Ecto neural progenitor cell (in vitro differentiated cells): ENCODE data around the gene CAMTA1.

Source experiments
- DNase-seq: peaks from one replicate; pipeline ENCODE4 v3.0.0-alpha.2; 2018; ENCODE audit warnings: low spot score

The CAMTA1 gene

GRCh38 chr1:7339953-7340352 is 554.7 kb downstream of the CAMTA1 start:
- no peak for DNase-seq

GRCh38 chr1:7341145-7341905 is 556.1 kb downstream of the CAMTA1 start:
- no peak for DNase-seq

- no peak for DNase-seq
Measured at GRCh38 chr1:7343882-7344281, 558.6 kb downstream of the CAMTA1 start.

DNA sequence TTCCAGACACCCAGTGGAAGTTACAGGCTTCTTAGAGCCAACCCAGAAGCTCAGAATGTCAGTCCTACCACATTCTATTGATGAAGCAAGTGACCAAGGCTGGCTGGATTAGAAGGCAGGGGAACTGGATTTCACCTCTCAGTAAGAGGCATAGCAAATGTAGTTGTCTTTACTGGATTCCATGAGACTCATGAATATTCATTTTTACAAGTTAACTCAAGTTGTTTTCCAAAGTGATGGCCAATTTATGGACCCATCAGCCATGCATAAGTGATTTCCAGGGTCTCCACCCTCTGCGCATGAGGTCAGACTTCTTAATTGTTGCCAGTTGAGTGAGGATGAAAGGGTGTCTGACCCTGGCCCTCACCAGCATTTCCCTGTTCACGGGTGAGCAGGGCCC is 559.0 kb downstream of the CAMTA1 start:
- DNase-seq: no peak

DNA sequence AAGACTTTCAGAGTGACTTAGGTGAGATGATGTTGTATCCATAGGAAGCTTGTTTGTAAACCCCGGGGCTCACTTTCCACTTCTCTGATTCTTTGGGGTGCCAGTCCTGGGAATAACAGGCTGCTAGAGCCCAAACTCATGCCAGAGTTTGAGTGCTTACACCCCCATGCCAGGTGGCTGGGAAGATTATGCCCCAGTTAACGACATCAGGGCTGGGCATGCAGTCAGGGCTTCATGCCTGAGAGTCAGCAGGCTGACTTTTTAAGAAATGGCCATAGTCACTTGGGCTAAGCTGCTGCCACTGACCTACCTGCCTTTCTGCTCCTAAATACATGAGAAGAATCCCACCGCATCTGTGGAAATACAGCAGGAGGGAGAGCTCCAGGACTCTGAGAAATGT is 560.3 kb downstream of the CAMTA1 start:
- DNase-seq: no peak

GRCh38 chr1:7346070-7346596 is 560.9 kb downstream of the CAMTA1 start:
- DNase-seq: no peak

- no peak for DNase-seq
Measured at GRCh38 chr1:7346600-7347570, 561.6 kb downstream of the CAMTA1 start.

GRCh38 chr1:7348073-7348472 is 562.8 kb downstream of the CAMTA1 start:
- DNase-seq: no peak

- no peak for DNase-seq
Measured at GRCh38 chr1:7348580-7348979, 563.3 kb downstream of the CAMTA1 start.

GRCh38 chr1:7350804-7351203 is 565.5 kb downstream of the CAMTA1 start:
- DNase-seq: no peak

DNA sequence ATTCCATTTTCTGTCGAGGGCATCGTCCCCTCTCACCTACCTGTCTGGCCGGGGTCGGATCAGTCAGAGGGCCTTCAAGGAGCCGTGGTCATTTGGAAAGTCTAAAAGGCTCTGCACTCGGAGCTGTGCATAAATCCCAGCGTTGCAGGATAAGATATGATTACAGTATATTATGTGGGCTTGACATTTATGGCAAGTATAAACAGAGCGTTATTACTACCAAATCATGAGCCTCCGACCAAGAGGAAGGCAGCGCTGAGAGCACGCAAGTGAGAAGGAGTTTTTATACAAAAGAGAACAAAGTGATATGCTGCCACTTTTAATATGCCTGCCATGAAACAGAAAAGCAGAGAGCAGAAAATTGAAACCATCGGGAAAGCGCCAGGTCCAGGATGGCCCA is 566.4 kb downstream of the CAMTA1 start:
- DNase-seq: no peak

DNA sequence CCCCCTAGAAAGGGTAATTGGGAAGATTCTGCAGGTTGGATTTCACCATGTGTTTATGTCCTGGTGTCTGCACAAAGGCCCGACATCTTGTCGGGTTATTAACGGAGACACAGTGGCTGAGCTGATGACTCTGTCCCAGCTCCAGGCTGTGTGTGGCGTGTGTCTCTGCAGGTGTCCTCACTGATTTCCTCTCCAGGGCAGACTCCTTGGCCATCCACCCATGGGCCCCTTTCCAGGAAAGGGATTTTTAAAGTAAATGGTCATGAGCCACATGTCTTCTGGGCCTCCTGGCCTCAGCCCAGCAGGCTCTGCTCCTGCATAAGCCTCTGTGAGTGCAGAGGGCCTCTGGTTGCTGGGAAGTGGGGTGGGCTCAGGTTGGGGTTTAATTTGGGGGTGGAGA is 567.1 kb downstream of the CAMTA1 start:
- no peak for DNase-seq

DNA sequence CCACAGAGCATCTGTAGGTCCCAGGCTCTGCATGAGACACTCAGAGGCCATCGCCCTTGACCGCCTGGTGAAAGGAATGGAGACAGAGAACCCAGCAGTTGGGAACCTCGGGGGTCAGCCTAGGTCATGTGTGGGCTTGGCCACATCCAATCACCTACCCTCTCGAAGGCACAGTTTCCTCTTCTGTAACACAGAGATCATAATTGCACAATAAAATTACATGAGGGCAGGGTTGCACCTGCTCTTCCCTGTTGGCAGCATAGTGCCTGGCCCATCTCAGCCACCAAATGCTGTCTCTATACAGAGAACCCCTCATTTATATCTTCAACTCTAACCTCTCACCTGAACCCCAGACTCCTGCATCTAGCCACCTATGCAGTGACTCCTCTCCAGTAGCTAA is 567.7 kb downstream of the CAMTA1 start:
- no peak for DNase-seq

GRCh38 chr1:7355646-7356045 is 570.4 kb downstream of the CAMTA1 start:
- DNase-seq: no peak

GRCh38 chr1:7356079-7356478 is 570.8 kb downstream of the CAMTA1 start:
- no peak for DNase-seq

DNA sequence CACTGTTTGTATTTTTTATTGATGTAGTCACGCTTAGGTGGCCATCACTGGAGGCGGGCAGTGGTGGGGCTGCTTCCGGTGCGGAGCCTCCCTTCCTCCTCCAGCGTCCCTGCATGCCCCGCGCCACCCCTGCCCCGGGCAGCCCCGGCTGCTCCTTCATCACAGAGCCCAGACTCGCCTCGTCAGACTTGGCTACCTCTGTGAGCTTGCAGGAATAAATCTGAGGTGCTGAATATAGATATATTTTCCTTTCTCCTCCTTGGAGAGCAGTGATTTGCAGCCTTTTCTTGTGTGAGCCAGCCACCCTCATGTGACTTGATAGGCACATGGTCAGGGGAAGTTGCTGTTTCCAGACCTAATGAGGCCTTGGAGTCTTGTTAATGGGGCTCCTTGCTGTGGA is 573.2 kb downstream of the CAMTA1 start:
- no peak for DNase-seq

DNA sequence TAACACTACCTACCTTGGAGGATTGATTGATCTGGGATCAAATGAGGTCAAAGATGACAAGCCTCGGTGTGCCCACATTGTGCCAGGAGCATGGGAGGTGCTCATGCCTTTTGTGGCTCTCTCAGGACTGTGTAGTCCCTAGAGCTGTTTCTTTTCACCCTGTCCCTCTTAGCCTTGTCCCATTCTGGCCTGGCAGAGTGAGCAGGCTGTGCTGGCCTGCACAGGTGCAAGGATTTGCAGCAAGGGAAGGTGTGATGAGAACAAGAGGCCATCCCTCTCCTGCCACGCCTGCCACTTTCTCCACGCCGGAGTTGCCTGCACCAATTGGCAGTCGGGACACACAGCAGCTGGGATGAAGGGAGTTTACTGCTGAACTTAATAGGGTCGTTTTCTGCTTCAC is 575.3 kb downstream of the CAMTA1 start:
- no peak for DNase-seq

DNA sequence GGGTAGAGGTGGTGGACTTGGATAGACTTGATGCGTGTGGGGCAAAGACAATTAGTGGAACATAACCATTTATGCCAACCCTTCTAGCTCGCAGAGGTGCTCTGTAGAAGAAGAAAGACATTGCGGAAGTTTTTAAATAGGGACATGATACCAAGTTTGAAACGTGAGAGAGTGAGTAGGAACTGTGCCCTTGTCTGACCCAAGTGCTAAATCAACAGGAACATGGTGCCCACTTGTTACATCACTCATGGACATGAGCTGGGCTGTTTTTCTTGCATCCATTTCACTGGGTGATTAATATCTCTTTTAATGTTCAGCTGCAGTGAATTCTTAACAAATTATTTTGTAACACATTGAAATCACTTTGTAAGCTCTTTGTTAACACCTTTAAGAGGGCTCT is 577.7 kb downstream of the CAMTA1 start:
- no peak for DNase-seq

DNA sequence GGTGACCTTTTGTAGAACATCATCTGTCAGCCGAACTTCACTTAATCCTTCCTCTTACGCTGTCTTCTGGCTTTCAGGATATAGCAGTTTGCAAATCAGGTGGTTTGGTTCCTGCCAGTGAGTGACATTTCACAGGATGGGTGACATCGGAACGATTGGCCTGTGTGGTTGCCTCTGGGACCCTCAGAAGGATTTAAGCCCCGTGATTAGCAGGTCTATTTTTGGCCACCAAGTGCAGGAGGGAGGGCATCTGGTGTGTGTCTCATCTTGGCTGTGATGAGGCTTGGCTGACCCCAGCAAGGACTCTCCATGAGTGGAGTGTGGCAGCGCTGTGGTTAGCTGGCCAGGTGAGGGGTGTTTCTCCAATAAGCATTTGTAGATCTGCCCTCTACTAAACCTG is 578.2 kb downstream of the CAMTA1 start:
- DNase-seq: no peak

- no peak for DNase-seq
Measured at GRCh38 chr1:7365706-7366105, 580.5 kb downstream of the CAMTA1 start.

- no peak for DNase-seq
Measured at GRCh38 chr1:7366286-7366954, 581.2 kb downstream of the CAMTA1 start.

DNA sequence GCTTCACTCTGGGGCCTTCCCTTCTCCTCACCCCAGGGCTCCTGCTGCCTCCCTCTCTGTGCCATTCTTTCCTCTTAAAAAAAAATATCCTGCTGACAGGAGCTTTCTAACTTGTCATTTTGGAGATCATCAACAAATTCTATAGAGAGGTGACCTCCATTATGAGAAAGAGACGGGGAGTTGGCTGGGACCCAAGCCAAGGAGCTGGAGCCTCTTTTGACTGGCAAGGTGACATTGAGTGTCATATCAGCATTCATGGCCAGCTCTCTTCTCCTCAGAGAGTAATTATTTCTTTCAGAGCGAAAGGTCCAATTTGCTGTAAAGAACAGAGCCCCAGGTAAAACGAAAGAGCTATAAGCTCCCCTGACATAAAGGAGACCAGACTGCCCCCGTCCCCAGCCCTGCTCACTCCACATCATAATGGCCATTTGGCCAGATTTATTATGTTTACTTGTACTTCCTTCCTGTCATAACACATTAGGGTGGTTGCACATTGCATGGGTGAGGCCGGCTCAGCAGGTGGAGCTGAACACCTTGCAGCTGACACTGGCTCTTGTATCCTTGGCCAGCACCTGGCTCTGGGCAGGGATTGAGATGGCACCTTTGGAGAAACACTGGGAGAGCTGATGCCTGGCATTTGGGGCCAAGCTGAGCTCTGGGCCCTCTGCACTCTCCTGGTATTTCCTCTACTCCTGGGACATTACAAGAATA is 581.9 kb downstream of the CAMTA1 start:
- no peak for DNase-seq
